ENCODE measurements around the gene MROH7.

DNA sequence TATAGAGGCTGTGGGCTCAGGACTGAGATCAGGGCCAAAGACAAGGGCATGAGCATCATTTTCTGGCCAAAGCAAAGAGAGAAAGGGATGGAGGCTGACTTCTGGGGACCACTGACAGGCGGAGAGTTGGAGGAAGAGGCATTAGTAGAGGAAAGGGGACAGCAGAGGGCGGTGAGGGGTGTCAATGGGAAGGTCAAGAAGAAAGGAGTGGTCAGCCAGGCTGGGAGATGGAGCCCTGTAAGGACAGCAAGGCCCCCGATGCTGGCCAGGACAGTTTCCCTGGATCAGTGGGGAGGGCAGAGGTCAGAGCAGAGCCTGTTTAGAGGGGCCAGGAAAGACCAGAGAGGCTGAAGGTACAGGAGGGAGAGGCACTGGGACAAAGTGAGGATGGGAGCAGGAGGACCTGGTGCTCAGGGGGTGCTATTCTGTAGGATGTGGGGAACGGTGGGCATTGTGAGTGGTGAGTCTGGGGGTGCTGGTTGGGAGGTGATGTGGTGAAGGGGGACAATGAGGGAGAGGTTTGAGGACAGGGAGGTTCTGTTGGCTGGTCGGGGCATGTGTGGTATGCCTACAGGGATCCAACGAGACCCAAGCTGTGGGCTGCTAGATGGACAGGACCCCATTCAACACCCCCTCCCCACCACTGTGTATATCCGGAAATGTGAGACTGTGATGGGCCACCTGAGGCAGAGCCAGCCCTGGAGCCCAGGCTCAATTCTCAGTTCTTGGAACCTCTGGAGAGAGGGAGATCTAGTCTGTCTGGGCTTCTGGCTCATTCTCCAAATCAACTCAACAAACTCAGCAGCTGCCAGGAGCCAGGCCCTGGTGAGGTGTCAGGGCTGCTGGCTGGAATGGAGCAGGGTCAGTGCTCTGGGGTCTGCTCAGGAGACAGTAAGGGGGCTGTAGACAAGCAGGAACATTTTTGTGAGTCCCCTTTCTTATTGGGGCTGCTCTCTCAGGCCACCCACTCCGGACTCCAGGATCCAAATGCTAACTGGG lies 16.8 kb upstream of the MROH7 start:
- TF ChIP-seq FOXP1 (CRISPR knock-in tag; IDR thresholded peaks at IDR 0.05) (no peak), ZBTB7A (IDR thresholded peaks at IDR 0.05; ENCODE audit: borderline replicate concordance, control insufficient read depth, low read depth, low read length) (no peak), GATAD2A (IDR thresholded peaks at IDR 0.05) (no peak)
- TF ChIP-seq, protein P1, sequence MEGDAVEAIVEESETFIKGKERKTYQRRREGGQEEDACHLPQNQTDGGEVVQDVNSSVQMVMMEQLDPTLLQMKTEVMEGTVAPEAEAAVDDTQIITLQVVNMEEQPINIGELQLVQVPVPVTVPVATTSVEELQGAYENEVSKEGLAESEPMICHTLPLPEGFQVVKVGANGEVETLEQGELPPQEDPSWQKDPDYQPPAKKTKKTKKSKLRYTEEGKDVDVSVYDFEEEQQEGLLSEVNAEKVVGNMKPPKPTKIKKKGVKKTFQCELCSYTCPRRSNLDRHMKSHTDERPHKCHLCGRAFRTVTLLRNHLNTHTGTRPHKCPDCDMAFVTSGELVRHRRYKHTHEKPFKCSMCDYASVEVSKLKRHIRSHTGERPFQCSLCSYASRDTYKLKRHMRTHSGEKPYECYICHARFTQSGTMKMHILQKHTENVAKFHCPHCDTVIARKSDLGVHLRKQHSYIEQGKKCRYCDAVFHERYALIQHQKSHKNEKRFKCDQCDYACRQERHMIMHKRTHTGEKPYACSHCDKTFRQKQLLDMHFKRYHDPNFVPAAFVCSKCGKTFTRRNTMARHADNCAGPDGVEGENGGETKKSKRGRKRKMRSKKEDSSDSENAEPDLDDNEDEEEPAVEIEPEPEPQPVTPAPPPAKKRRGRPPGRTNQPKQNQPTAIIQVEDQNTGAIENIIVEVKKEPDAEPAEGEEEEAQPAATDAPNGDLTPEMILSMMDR (IDR thresholded peaks at IDR 0.05 in 2 of 3, conservative IDR thresholded peaks at IDR 0.05 in 1 of 3; ENCODE audit: insufficient read depth in 2 of 3, low read depth in 1 of 3, low read length in 3 of 3), result no peak
